Natural killer cell (primary cell): ENCODE results near the gene LARP1B. TPM values are rescaled to one million over a fixed set of nuclear protein-coding genes. Genes with fewer than 3 reads are reported as not detected.

Experiments used
- ATAC-seq, 3 donors: fragments of 150-1000 bp in 2 of 3; fragments of 200-7000 bp in 1 of 3; cut with Tn5 transposase; 1 replicate in 1 of 3; 2 replicates in 2 of 3; pipeline ENCODE4 v1.10.0; 2021; ENCODE audit warnings: mild to moderate bottlenecking in 2 of 3, moderate library complexity in 2 of 3
- DNase-seq, 2 donors: peaks; one replicate each; pipeline versions ENCODE4 v3.0.0 to v3.0.0-alpha.2; 2013 to 2021; ENCODE audit warnings: mixed read lengths in 1 of 2
- H3K27ac ChIP-seq: one replicate; pipeline ENCODE4 v1.5.1; 2013; ENCODE audit warnings: mild to moderate bottlenecking, low read length
- H3K27me3 ChIP-seq: one replicate; pipeline ENCODE4 v1.6.1; 2013; ENCODE audit warnings: low read length; ENCODE audit not compliant: control insufficient read depth, insufficient read depth
- H3K36me3 ChIP-seq: one replicate; pipeline ENCODE4 v1.6.1; 2013; ENCODE audit warnings: low read length; ENCODE audit not compliant: control insufficient read depth, insufficient read depth
- H3K4me1 ChIP-seq: one replicate; pipeline ENCODE4 v1.6.1; 2013; ENCODE audit warnings: low read length; ENCODE audit not compliant: control insufficient read depth, insufficient read depth
- H3K4me3 ChIP-seq: one replicate; pipeline ENCODE4 v1.5.1; 2013; ENCODE audit warnings: low read length
- H3K9me3 ChIP-seq: one replicate; pipeline ENCODE4 v1.6.1; 2013; ENCODE audit warnings: low read length; ENCODE audit not compliant: control insufficient read depth, insufficient read depth
- H3K27ac Mint-ChIP-seq, 2 donors: one replicate each; pipeline ENCODE4 v1.8.0; 2022; ENCODE audit warnings: mild to moderate bottlenecking in 2 of 2, mixed read lengths in 2 of 2, moderate library complexity in 1 of 2
- H3K27me3 Mint-ChIP-seq, 2 donors: one replicate each; pipeline ENCODE4 v1.8.0; 2022; ENCODE audit warnings: low read depth in 2 of 2, mixed read lengths in 2 of 2
- H3K36me3 Mint-ChIP-seq: one replicate; pipeline ENCODE4 v1.8.0; 2022; ENCODE audit warnings: mixed read lengths
- H3K4me1 Mint-ChIP-seq, 2 donors: one replicate each; pipeline ENCODE4 v1.8.0; 2022; ENCODE audit warnings: mixed read lengths in 2 of 2
- H3K4me3 Mint-ChIP-seq: one replicate; pipeline ENCODE4 v1.8.0; 2022; ENCODE audit warnings: mild to moderate bottlenecking, moderate library complexity, mixed read lengths
- H3K9me3 Mint-ChIP-seq, 2 donors: one replicate each; pipeline ENCODE4 v1.8.0; 2022; ENCODE audit warnings: mixed read lengths in 2 of 2
- WGBS: methylation state at CpG from one replicate; pipeline ENCODE4 v1.1.7; 2013; ENCODE audit warnings: missing lambda C conversion rate; ENCODE audit not compliant: insufficient coverage; 5-methylcytosine and 5-hydroxymethylcytosine counted together
- intact Hi-C: fragments of 100-400 bp; cut with micrococcal nuclease; formaldehyde crosslinking; loops from one replicate; pipeline ENCODE4 v1.14.2; 2022
- total RNA-seq, 4 donors: library from RNA; stranded (reverse); fragments of 120-200 nt in 1 of 4; gene quantifications; one replicate each; pipeline versions ENCODE4 v1.2.3 to v1.2.4, GENCODE V29; 2013 to 2022
- TF ChIP-seq, protein P1 (sequence below): fragments of 200-600 bp; IDR thresholded peaks from one replicate; pipeline ENCODE4 v1.8.0; 2022; ENCODE audit warnings: antibody characterized with exemption

LARP1B gene
- total RNA-seq, 3 donors from 2014 or later (not counting 1 experiment from before 2014, with no cell fraction given): 8.5 to 10.7 (median 9.1) TPM

DNA sequence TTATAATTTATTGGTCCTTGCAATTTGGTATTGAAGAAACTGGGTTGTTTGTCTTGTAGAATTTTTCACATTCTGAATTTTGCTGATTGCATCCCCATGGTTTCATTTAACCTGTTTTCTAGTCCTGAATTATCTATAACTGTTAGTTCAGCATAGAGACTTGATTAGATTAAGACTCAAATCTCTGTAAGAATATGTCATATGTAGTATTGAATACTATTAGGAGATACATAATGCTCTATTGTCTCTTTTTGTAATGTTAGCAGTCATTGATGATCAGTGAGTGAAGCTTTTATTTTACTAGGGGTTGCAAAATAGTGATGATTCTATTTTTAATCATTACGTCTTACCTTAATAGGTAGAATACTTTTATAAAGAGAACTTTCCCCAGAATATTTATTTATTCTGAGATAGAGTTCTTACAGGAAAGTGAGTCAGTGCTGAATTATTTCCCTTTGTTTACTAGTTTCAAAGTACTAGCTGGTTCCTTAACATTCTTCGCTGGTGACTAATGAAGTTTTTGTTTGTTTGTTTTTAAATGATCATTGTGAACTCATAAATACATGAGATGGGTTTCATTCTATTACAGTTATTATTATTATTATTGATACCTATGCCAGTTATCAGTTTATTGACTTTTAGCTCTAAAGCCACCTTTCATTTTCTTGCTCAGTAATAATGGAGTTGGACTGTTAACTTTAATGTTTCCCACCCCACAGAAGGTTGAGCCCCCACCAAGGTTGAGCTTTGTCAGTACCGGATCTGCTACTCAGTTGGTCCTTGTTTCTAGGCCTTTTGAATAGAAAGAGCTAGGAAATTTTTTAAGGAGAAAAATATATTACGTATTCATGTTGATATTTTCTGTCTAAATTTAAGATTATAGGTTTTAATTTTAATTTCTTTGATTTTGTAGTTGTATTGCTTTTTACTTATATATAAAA lies 102.3 kb downstream of the LARP1B start:
- H3K9me3 Mint-ChIP-seq: no peaks in the 10 kb centered on the region
- H3K4me1 Mint-ChIP-seq: no peaks in the 10 kb centered on the region
- H3K27ac Mint-ChIP-seq: no peak overlapping the region
- H3K36me3 Mint-ChIP-seq: no peaks in the 10 kb centered on the region
- ATAC-seq: no peak
- H3K27me3 ChIP-seq: no peaks in the 10 kb centered on the region
- no peak overlapping the region for H3K27ac ChIP-seq
- H3K27me3 Mint-ChIP-seq: no peaks in the 10 kb centered on the region
- no peaks in the 10 kb centered on the region for H3K9me3 ChIP-seq
- 100% methylated on average over 1 of the region's 4 CpGs for WGBS
- no peak overlapping the region for H3K4me3 Mint-ChIP-seq
- TF ChIP-seq, protein P1, sequence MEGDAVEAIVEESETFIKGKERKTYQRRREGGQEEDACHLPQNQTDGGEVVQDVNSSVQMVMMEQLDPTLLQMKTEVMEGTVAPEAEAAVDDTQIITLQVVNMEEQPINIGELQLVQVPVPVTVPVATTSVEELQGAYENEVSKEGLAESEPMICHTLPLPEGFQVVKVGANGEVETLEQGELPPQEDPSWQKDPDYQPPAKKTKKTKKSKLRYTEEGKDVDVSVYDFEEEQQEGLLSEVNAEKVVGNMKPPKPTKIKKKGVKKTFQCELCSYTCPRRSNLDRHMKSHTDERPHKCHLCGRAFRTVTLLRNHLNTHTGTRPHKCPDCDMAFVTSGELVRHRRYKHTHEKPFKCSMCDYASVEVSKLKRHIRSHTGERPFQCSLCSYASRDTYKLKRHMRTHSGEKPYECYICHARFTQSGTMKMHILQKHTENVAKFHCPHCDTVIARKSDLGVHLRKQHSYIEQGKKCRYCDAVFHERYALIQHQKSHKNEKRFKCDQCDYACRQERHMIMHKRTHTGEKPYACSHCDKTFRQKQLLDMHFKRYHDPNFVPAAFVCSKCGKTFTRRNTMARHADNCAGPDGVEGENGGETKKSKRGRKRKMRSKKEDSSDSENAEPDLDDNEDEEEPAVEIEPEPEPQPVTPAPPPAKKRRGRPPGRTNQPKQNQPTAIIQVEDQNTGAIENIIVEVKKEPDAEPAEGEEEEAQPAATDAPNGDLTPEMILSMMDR: no peak
- H3K4me1 ChIP-seq: no peaks in the 10 kb centered on the region
- H3K4me3 ChIP-seq: no peak overlapping the region
- no peaks in the 10 kb centered on the region for H3K36me3 ChIP-seq
- intact Hi-C loops: no loop called here
- no peak for DNase-seq

DNA sequence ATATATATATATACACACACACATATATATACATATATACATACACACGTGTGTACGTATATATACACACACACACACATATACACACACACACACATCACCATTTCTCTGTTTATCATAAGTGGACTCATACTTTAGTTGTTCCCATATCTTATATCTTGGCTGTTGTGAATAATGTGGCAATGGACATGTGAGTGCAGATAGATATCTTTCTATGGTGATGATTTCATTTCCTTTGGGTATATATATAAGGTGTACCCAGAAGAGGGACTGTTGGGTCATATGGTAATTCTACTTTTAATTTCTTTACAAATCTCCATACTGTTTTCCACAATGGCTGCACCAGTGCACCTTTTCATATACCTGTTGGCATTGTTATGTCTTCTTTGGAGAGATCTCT lies 105.9 kb downstream of the LARP1B start:
- WGBS: 92% methylated on average over 2 of the region's 2 CpGs
- no peaks in the 10 kb centered on the region for H3K9me3 ChIP-seq
- intact Hi-C loops: no loop called here
- DNase-seq: no peak
- Mint-ChIP-seq H3K36me3 (no peaks in the 10 kb centered on the region), H3K4me3 (no peak overlapping the region), H3K4me1 (no peaks in the 10 kb centered on the region), H3K27me3 (no peaks in the 10 kb centered on the region), H3K27ac (no peak overlapping the region), H3K9me3 (no peaks in the 10 kb centered on the region)
- no peak overlapping the region for H3K4me3 ChIP-seq
- H3K4me1 ChIP-seq: no peaks in the 10 kb centered on the region
- H3K36me3 ChIP-seq: no peaks in the 10 kb centered on the region
- TF ChIP-seq, protein P1: no peak
- peak in 1 of 3 donors; percentile 10 for ATAC-seq
- no peaks in the 10 kb centered on the region for H3K27me3 ChIP-seq
- no peak overlapping the region for H3K27ac ChIP-seq

DNA sequence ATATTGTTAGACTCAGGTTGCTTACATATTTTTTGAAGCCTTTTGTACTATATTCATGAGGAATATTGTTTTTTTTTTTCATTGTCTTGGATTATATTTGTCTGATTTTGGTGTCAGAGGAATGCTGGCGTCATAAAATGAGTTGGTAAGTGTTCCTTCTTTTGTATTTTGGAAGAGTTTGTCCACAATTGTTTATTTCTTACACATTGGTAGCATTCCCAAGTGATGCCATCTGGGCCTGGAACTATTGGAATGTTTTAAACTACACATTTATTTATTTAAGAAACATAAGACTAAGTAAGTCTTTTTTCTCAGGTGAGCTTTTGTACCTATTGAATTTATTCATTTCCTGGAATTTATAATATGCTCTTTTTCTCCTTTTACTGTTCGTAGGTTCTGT lies 107.6 kb downstream of the LARP1B start:
- Histone ChIP-seq H3K36me3 (no peaks in the 10 kb centered on the region), H3K4me3 (no peak overlapping the region), H3K4me1 (no peaks in the 10 kb centered on the region), H3K9me3 (no peaks in the 10 kb centered on the region), H3K27ac (no peak overlapping the region), H3K27me3 (no peaks in the 10 kb centered on the region)
- no peak for DNase-seq
- Mint-ChIP-seq H3K27ac (no peak overlapping the region), H3K27me3 (no peaks in the 10 kb centered on the region), H3K4me3 (no peak overlapping the region), H3K4me1 (no peaks in the 10 kb centered on the region), H3K36me3 (no peaks in the 10 kb centered on the region), H3K9me3 (no peaks in the 10 kb centered on the region)
- WGBS: 83% methylated on average over 1 of the region's 2 CpGs
- intact Hi-C loops: no loop called here
- ATAC-seq: no peak
- TF ChIP-seq, protein P1: no peak

DNA sequence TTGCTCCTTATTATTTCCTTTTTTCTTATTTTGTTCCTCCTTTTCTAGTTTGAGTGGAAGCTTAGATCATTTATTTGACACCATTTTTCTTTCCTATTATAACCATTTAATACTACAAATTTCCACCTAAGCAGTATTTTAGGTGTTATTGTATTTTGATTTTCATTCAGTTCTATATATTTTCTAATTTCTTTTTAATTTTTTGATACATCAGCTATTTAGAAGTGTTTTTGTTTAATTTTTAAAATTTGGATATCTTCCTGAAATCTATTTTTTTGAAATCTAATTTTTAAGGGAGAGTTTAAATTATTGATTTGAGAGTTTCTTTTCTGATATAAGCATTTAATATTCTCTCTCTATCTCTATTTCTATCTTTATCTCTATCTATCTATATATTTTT lies 108.1 kb downstream of the LARP1B start:
- Mint-ChIP-seq H3K4me3 (no peak overlapping the region), H3K27me3 (no peaks in the 10 kb centered on the region), H3K9me3 (no peaks in the 10 kb centered on the region), H3K36me3 (no peaks in the 10 kb centered on the region), H3K4me1 (no peaks in the 10 kb centered on the region), H3K27ac (no peak overlapping the region)
- DNase-seq (no peak), ATAC-seq (no peak)
- intact Hi-C loops: no loop called here
- Histone ChIP-seq H3K27me3 (no peaks in the 10 kb centered on the region), H3K36me3 (no peaks in the 10 kb centered on the region), H3K27ac (no peak overlapping the region), H3K9me3 (no peaks in the 10 kb centered on the region), H3K4me3 (no peak overlapping the region), H3K4me1 (no peaks in the 10 kb centered on the region)
- TF ChIP-seq, protein P1: no peak
